GM23338 (cell line): ENCODE data around the gene PADI1. TPM values are rescaled to one million over a fixed set of nuclear protein-coding genes. Genes with fewer than 3 reads are reported as not detected.

Experiments
- ATAC-seq: fragments of 200-7000 bp; cut with Tn5 transposase; 3 replicates; pipeline ENCODE4 v1.9.1; 2020
- DNase-seq: peaks from one replicate; pipeline ENCODE4 v3.0.0-alpha.2; 2015; ENCODE audit warnings: low spot score
- H2AFZ ChIP-seq: fragments of 200-600 bp; sonication (generic); 2 replicates; pipeline ENCODE4 v1.8.0; 2016; ENCODE audit warnings: antibody characterized with exemption, mild to moderate bottlenecking, moderate library complexity
- H3F3A ChIP-seq: fragments of 200-600 bp; sonication (generic); replicated peaks from 2 replicates; pipeline ENCODE4 v1.8.0; 2017; ENCODE audit warnings: antibody characterized with exemption, mixed run types, low read depth
- H3K27ac ChIP-seq: fragments of 200-600 bp; sonication (generic); 2 replicates; pipeline ENCODE4 v1.6.1; 2016; ENCODE audit warnings: low read depth
- H3K27me3 ChIP-seq: fragments of 200-600 bp; sonication (generic); 2 replicates; pipeline ENCODE4 v1.8.0; 2016; ENCODE audit warnings: mild to moderate bottlenecking, mixed run types, moderate library complexity; ENCODE audit not compliant: insufficient read depth
- H3K36me3 ChIP-seq: fragments of 200-600 bp; sonication (generic); 2 replicates; pipeline ENCODE4 v1.8.0; 2016; ENCODE audit warnings: mild to moderate bottlenecking; ENCODE audit not compliant: insufficient read depth
- H3K4me1 ChIP-seq: fragments of 200-600 bp; sonication (generic); 2 replicates; pipeline ENCODE4 v1.8.0; 2016; ENCODE audit warnings: mild to moderate bottlenecking, moderate library complexity; ENCODE audit not compliant: insufficient read depth
- H3K4me2 ChIP-seq: fragments of 200-600 bp; sonication (generic); 2 replicates; pipeline ENCODE4 v1.7.1; 2017; ENCODE audit warnings: mixed run types
- H3K4me3 ChIP-seq: fragments of 200-600 bp; sonication (generic); 2 replicates; pipeline ENCODE4 v1.6.1; 2016; ENCODE audit warnings: mixed run types
- H3K79me2 ChIP-seq: fragments of 200-600 bp; sonication (generic); replicated peaks from 2 replicates; pipeline ENCODE4 v1.8.0; 2017; ENCODE audit warnings: mild to moderate bottlenecking; ENCODE audit not compliant: insufficient read depth
- H3K9me2 ChIP-seq: fragments of 200-600 bp; sonication (generic); 2 replicates; pipeline ENCODE4 v1.8.0; 2017; ENCODE audit not compliant: insufficient read depth
- H4K20me1 ChIP-seq: fragments of 200-600 bp; sonication (generic); replicated peaks from 2 replicates; pipeline ENCODE4 v1.8.0; 2017; ENCODE audit warnings: mild to moderate bottlenecking; ENCODE audit not compliant: insufficient read depth
- H3K27ac Mint-ChIP-seq: 2 replicates; pipeline ENCODE4 v1.8.0; 2020; ENCODE audit warnings: inconsistent platforms, mild to moderate bottlenecking, moderate library complexity, mixed read lengths
- H3K27me3 Mint-ChIP-seq: 3 replicates; pipeline ENCODE4 v1.8.0; 2022; ENCODE audit warnings: low read depth, mild to moderate bottlenecking, moderate library complexity, mixed read lengths, inconsistent platforms; ENCODE audit not compliant: insufficient read depth, poor library complexity
- H3K36me3 Mint-ChIP-seq: 3 replicates; pipeline ENCODE4 v1.8.0; 2021; ENCODE audit warnings: low read depth, mild to moderate bottlenecking, inconsistent platforms, moderate library complexity, mixed read lengths
- H3K4me1 Mint-ChIP-seq: 3 replicates; pipeline ENCODE4 v1.8.0; 2020; ENCODE audit warnings: mild to moderate bottlenecking, inconsistent platforms, mixed read lengths
- H3K4me3 Mint-ChIP-seq: 3 replicates; pipeline ENCODE4 v1.8.0; 2021; ENCODE audit warnings: moderate library complexity, mild to moderate bottlenecking, inconsistent platforms, mixed read lengths
- H3K9me3 Mint-ChIP-seq: 3 replicates; pipeline ENCODE4 v1.8.0; 2020; ENCODE audit warnings: moderate library complexity, mild to moderate bottlenecking, inconsistent platforms, mixed read lengths
- CTCF ChIP-seq, 2 experiments: fragments of 200-600 bp in 1 of 2; sonication (generic) in 1 of 2; conservative IDR thresholded peaks; 2 replicates each; pipeline versions ENCODE4 v1.5.1 to v1.6.1; 2016 to 2017; ENCODE audit warnings: antibody characterized with exemption in 2 of 2, low read depth in 2 of 2, mild to moderate bottlenecking in 2 of 2, moderate library complexity in 1 of 2
- EZH2 ChIP-seq: fragments of 200-600 bp; sonication (generic); IDR thresholded peaks from one replicate; pipeline ENCODE4 v1.8.0; 2017; ENCODE audit warnings: antibody characterized with exemption, mild to moderate bottlenecking, low read depth; ENCODE audit not compliant: unreplicated experiment
- EZH2phosphoT487 ChIP-seq: fragments of 200-600 bp; sonication (generic); IDR thresholded peaks from one replicate; pipeline ENCODE4 v1.8.1; 2018; ENCODE audit warnings: antibody characterized with exemption; ENCODE audit not compliant: unreplicated experiment
- STAT1 ChIP-seq: IDR thresholded peaks from one replicate; pipeline ENCODE4 v1.6.1; 2016; ENCODE audit warnings: antibody characterized with exemption; ENCODE audit not compliant: unreplicated experiment
- ZNF331 ChIP-seq: fragments of 250-450 bp; sonication (Bioruptor Pico); IDR thresholded peaks from 2 replicates; pipeline ENCODE4 v1.5.0; 2020; ENCODE audit warnings: low read depth, mild to moderate bottlenecking, moderate library complexity
- ZNF462 ChIP-seq: fragments of 250-450 bp; sonication (Bioruptor Pico); IDR thresholded peaks from 2 replicates; pipeline ENCODE4 v1.5.0; 2020; ENCODE audit warnings: mild to moderate bottlenecking, moderate library complexity
- polyA plus RNA-seq: library from polyadenylated mRNA; unstranded; fragments of >200 nt; fragmentation: Nextera tagmentation; extraction: Ambion mirVana; gene quantifications from 2 replicates; pipeline ENCODE4 v1.2.1, GENCODE V29; 2016
- total RNA-seq: library from RNA; depleted of rRNA; stranded (reverse); fragments of >200 nt; shearing (Covaris generic); gene quantifications from 2 replicates; pipeline ENCODE4 v1.2.3, GENCODE V29; 2014

The PADI1 gene
- total and polyA plus RNA-seq, 2 experiments from 2014 or later = 0.26 to 0.28 TPM

GRCh38 chr1:17230106-17230505 lies 25.2 kb downstream of the PADI1 start (continued):
- TF ChIP-seq ZNF462 (CRISPR knock-in tag) = no peak
- no peak for TF ChIP-seq CTCF (conservative IDR thresholded peaks at IDR 0.05; ENCODE audit: low read depth in 2 of 2)
- no peak for TF ChIP-seq ZNF331 (CRISPR knock-in tag)
- no peak for TF ChIP-seq STAT1

GRCh38 chr1:17230671-17231310 lies 25.9 kb downstream of the PADI1 start:
- Mint-ChIP-seq H3K36me3 (no peaks in the 10 kb centered on the region), H3K4me1 (peaks cover 5% of the 10 kb centered on the region), H3K27me3 (peaks cover 15% of the 10 kb centered on the region), H3K4me3 (no peak overlapping the region), H3K27ac (no peak overlapping the region; the same call in 1 of the 2 replicates), H3K9me3 (no peaks in the 10 kb centered on the region)
- Histone ChIP-seq H3K4me3 (no peak overlapping the region), H3K36me3 (no peaks in the 10 kb centered on the region), H3K9me2 (no peaks in the 10 kb centered on the region), H3K4me1 (0 out of 2 replicates have a peak, but pooled peaks cover 6% of the 10 kb centered on the region), H3K4me2 (no peak overlapping the region), H3F3A (no peaks in the 10 kb centered on the region), H3K27ac (no peak overlapping the region), H4K20me1 (no peaks in the 10 kb centered on the region), H3K79me2 (no peaks in the 10 kb centered on the region), H2AFZ (0 out of 2 replicates have a peak overlapping the region, but pooled peaks have one; percentile 38), H3K27me3 (no peaks in the 10 kb centered on the region)
- DNase-seq (no peak), ATAC-seq (no peak)
- TF ChIP-seq EZH2phosphoT487 (no peak), EZH2 (no peak), CTCF (conservative IDR thresholded peaks at IDR 0.05; ENCODE audit: low read depth in 2 of 2) (no peak)
